Epidermal melanocyte (primary cell): ENCODE measurements around the gene CREBBP.

ENCODE experiments used
- DNase-seq: peaks from one replicate; pipeline ENCODE4 v3.0.0; 2011; ENCODE audit warnings: low spot score; ENCODE audit not compliant: insufficient read length

Gene CREBBP

GRCh38 chr16:3879887-3880564 is 487 bp downstream of the CREBBP start:
- peak; percentile 29 for DNase-seq

- no peak for DNase-seq
Measured at GRCh38 chr16:3879258-3879886, 1.1 kb downstream of the CREBBP start.

GRCh38 chr16:3878610-3879009 is 1.9 kb downstream of the CREBBP start:
- no peak for DNase-seq

DNA sequence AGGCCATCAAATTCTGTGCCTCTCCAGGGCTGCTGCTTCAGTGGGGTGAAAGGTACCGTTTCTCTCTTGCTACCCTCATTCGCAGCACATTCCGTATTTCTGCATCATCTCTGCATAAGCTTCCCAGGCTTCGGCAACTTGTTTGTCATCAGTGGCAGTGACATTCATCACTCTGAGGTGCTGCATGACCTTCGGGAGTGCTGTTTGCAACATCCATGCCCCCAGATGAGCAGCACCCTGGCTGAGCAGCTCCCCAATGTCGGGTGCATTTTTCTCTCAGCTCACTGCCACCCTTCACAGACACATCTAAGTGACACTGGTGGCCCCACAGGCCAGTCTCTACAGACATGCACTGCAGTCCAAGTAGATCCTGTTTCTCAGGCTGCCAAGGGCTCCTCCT is 3.8 kb downstream of the CREBBP start:
- DNase-seq = no peak

DNA sequence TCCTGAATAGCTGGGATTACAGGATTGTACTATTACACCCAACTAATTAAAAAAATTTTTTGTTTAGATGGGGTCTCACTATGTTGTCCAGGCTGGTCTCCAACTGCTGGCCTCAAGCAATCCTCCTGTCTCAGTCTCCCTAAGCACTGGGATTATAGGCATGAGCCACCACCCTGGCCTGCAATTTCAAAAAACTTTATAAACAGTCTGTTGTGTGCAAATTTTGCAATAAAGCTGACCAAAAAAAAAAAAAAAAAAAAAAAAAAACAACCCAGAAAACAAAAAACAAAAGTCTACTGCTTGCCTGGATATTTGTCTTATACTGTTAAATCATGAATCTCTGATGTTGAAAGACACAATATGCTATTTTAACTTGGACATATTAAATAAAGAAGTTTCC is 4.4 kb downstream of the CREBBP start:
- DNase-seq = no peak

DNA sequence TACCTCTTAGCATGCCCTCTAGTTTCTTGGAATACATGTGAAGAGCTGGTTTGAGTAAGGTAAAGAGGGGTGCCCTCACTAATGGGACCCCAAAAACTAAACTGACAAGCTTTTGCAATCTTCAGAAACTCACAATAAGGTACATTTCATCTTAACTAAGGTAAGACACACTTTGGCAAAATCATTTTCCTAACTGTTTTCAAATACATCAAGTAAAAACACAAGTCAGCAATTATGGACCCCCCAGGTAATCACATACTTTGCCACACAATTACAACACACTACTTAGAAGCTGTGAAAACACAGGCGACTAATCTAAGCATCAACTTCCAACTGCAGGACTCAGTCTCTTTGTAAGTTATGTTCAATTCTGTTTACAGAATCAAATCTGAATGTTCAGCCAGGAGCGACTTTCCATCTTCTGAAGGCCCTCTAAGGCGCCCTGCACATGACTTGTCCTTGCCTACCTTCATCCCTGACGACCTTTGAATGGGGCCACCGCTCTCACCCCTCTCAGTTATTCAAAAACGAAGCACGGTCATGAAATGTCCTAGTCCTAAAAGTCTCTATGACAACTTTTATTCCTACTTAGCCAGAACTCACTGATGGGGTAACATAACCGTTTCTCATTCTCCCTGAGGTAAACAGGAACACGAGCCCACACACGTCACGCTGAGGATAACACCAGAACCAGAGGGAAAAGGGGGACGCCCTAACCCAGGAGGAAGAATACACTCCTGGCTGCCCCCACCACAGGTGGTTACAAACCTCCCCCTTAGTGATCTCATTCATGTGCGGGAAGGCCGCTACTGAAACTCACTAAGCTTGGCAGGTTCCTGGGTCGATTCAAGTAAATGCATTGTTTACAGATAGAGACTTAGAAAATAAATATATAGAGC is 5.5 kb downstream of the CREBBP start:
- DNase-seq = no peak

- DNase-seq = no peak
Measured at GRCh38 chr16:3874242-3874641, 6.3 kb downstream of the CREBBP start.

- no peak for DNase-seq
Measured at GRCh38 chr16:3873482-3874173, 6.9 kb downstream of the CREBBP start.

- DNase-seq = no peak
Measured at GRCh38 chr16:3872216-3872895, 8.2 kb downstream of the CREBBP start.

DNA sequence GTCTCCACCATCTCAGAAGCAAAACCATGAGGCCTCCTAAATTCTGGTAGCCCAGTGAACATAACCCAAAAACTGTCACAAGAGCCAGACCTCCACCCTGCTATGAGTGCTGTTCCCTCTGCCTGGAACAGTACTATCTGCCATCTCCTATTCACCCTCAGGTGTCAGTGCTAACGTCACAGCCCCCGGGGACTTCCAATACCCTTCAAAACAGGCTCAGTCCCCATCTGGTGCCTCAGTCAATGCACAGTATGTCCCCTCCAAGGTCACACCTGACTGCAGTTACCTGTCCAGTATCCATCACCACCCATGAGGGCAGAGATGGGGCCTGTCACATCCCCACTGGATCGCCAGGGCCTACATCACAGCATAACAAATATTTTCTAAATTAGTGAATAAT is 11.5 kb downstream of the CREBBP start:
- no peak for DNase-seq

GRCh38 chr16:3868556-3868955 is 12.0 kb downstream of the CREBBP start:
- DNase-seq = no peak

- no peak for DNase-seq
Measured at GRCh38 chr16:3866703-3867431, 13.6 kb downstream of the CREBBP start.

GRCh38 chr16:3865241-3865640 is 15.3 kb downstream of the CREBBP start:
- DNase-seq = no peak

GRCh38 chr16:3864562-3864961 is 16.0 kb downstream of the CREBBP start:
- DNase-seq = no peak

DNA sequence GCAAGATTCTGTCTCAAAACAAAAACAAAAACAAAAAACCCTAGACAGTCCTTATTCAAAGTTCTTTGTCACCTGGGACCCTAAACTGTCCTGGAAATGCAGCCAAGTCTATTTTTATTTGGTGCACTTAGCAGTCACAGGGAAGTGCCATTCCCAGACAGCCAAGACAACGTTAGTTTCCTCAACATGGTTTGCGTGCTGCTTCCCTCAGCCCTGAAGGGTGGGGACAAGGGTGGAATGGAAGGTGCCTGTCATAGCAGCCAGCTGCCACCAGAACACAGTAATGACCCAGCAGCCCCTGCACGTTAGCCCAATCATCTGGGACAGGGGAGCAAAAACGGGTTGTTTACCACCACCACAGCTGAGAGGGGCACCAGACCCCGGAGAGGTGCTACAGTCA is 16.9 kb downstream of the CREBBP start:
- DNase-seq = no peak

DNA sequence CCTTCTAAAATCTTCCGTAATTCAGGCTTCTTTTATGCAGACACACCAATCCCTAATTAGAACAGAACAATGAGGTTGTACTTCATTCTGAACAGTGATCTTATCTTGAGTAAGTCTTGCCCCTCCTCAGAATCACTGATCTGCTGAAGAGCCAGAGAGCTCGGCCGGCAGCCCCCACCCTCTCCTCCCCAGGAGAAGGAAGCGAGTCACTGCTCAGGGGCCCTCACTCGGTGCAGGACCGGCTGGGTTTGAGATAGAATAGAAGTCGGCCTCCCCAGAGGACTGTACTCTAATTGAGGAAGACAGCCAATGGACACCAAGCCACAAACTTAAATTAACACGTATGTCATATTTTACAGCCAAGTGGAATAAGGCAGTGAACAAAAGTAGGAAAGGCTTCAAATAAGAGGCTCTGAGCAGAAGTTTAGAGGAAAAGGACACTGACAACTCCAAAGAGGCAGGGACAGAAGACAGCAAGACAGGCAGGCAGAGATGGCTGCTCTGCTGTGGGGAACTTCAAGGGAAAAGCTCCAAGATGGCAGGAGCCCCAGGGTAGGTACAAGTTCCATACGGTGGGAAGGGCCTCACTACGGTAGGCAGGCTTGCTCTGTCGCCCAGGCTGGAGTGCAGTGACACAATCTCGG is 18.6 kb downstream of the CREBBP start:
- DNase-seq = no peak

DNA sequence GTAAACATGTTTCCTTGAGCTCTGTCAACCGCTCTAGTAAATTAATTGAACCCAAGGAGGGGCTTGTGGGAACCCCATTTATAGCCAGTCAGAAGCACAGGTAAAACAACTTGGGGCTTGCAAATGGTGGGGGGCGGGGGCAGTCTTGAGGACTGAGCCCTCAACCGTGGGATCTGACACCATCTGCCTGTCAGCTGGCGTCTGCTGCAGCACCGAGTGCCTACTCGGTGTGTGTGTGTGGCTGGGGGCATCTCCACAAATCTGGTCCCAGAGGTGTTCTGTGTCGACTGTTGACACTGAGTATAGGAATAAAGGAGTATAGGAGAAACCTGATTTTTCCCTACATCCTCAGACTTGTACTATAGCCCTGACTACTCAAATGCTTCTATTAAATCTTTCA is 20.6 kb downstream of the CREBBP start:
- no peak for DNase-seq

DNA sequence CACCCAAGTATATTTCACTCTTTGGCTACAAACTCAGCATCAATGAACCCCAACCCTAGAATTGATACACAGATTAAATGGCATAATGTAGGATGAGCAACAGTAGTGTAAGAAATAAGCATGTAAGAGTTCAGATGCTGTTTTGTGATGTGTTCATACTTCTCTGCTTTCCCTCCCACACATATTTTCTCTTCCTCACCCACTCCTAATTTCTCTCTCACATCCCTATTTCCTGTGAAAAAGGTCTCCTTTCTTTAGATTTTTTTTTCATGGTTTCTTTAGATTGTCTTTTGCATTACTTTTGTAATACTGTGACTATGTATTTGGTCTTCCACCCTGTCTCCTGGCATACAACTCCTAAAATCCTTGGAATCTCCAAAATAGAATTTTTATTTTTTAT is 21.7 kb downstream of the CREBBP start:
- DNase-seq = no peak

DNA sequence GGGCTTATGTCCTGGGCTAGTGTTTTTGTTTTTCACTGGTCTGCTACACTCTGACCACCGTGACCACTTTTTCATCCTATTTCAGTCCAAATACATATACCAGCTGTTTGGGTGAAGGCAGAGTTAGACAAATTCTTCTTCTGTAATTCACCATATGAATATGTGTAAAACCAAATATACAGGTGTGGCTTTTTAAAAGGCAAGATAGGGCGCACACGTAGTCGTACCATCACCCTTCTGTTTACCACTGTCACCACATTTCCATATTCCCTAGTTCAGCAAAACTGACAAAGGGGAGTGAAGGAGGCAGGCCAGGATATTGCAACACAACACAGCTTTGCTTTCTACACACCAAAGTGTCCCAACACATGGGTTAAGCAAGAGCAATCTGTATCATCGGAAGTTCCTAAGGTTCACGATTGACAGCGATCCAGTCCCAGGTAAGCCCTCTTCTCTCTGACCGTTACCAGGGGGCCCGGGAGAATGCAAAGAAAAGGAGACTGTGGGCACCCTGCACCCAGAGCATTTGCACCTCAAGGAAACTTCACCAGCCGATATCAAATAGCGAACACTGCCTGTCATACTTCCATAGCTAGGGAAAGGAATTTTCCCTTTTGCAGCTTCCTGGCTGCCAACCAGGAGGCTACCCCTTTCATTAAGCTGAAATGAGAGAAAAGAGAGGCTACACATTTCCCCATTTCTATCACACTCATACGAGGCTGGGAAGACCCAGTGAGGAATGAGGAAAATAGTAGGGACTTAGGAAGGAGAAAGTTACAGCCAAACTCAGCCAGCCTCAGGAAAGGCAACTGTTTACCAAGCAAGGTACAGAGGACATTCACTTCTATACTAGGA is 23.1 kb downstream of the CREBBP start:
- DNase-seq = no peak
